HepG2 (cell line): ENCODE data around the gene HYAL1. TPM values are rescaled to one million over a fixed set of nuclear protein-coding genes. Genes with fewer than 3 reads are reported as not detected.
A peak's percentile ranks its signal among the peaks of the same experiment; 100 is the strongest.

Experiments used
- AKAP8 ChIP-seq: sonication (generic); formaldehyde crosslinking; IDR thresholded peaks from 2 replicates; pipeline ENCODE4 v1.5.1; 2020; ENCODE audit warnings: mild to moderate bottlenecking, missing genetic modification reagents
- ATAD3A ChIP-seq: sonication (generic); formaldehyde crosslinking; IDR thresholded peaks from 2 replicates; pipeline ENCODE4 v1.4.0; 2020; ENCODE audit warnings: missing genetic modification reagents
- FOSL2 ChIP-seq: sonication (generic); formaldehyde crosslinking; IDR thresholded peaks from 2 replicates; pipeline ENCODE4 v1.4.0; 2020; ENCODE audit warnings: missing genetic modification reagents
- HES4 ChIP-seq: sonication (generic); formaldehyde crosslinking; IDR thresholded peaks from 2 replicates; pipeline ENCODE4 v1.9.0; 2021; ENCODE audit warnings: mild to moderate bottlenecking, missing genetic modification reagents, borderline replicate concordance
- HNRNPUL1 ChIP-seq: fragments of 200-400 bp; formaldehyde crosslinking; IDR thresholded peaks from 2 replicates; pipeline ENCODE4 v1.6.1; 2017; ENCODE audit warnings: low read depth, mild to moderate bottlenecking, low read length, moderate library complexity
- JUND ChIP-seq: sonication (generic); formaldehyde crosslinking; IDR thresholded peaks from 2 replicates; pipeline ENCODE4 v1.8.0; 2022; ENCODE audit warnings: mild to moderate bottlenecking, missing genetic modification reagents
- KDM5A ChIP-seq: fragments of 200-600 bp; sonication (generic); IDR thresholded peaks from 2 replicates; pipeline ENCODE4 v1.7.0; 2018; ENCODE audit warnings: antibody characterized with exemption, mild to moderate bottlenecking, low read length, borderline replicate concordance
- MAFF ChIP-seq: IDR thresholded peaks from 2 replicates; pipeline ENCODE4 v1.6.1; 2011; ENCODE audit warnings: low read depth, low read length, improper control_type of control experiment
- PAF1 ChIP-seq: IDR thresholded peaks from 2 replicates; pipeline ENCODE4 v1.6.1; 2016; ENCODE audit warnings: missing genetic modification reagents, missing compliant biosample characterization
- POGZ ChIP-seq: sonication (generic); formaldehyde crosslinking; IDR thresholded peaks from 2 replicates; pipeline ENCODE4 v1.4.0; 2020; ENCODE audit warnings: mild to moderate bottlenecking, missing genetic modification reagents
- PREB ChIP-seq: sonication (generic); formaldehyde crosslinking; IDR thresholded peaks from 2 replicates; pipeline ENCODE4 v1.4.0; 2020; ENCODE audit warnings: missing genetic modification reagents
- SALL1 ChIP-seq: sonication (generic); formaldehyde crosslinking; IDR thresholded peaks from 2 replicates; pipeline ENCODE4 v1.8.0; 2022; ENCODE audit warnings: mild to moderate bottlenecking, missing genetic modification reagents
- SIX1 ChIP-seq: sonication (generic); formaldehyde crosslinking; IDR thresholded peaks from 2 replicates; pipeline ENCODE4 v1.4.0; 2020; ENCODE audit warnings: missing genetic modification reagents, borderline replicate concordance
- SOX5 ChIP-seq: IDR thresholded peaks from 2 replicates; pipeline ENCODE4 v1.6.1; 2016; ENCODE audit warnings: borderline replicate concordance
- SP4 ChIP-seq: sonication (generic); formaldehyde crosslinking; IDR thresholded peaks from 2 replicates; pipeline ENCODE4 v1.8.1; 2023; ENCODE audit warnings: mild to moderate bottlenecking, missing genetic modification reagents
- TAF1 ChIP-seq: sonication (generic); formaldehyde crosslinking; IDR thresholded peaks from 2 replicates; pipeline ENCODE4 v1.4.0; 2020; ENCODE audit warnings: missing genetic modification reagents
- ZBTB4 ChIP-seq: sonication (generic); formaldehyde crosslinking; IDR thresholded peaks from 2 replicates; pipeline ENCODE4 v1.4.0; 2020; ENCODE audit warnings: missing genetic modification reagents, mild to moderate bottlenecking, borderline replicate concordance
- ZBTB7B ChIP-seq: sonication (generic); formaldehyde crosslinking; IDR thresholded peaks from 2 replicates; pipeline ENCODE4 v1.4.0; 2020; ENCODE audit warnings: missing genetic modification reagents
- ZNF33A ChIP-seq: sonication (generic); formaldehyde crosslinking; IDR thresholded peaks from 2 replicates; pipeline ENCODE4 v1.5.1; 2020; ENCODE audit warnings: missing genetic modification reagents, mild to moderate bottlenecking, moderate library complexity, borderline replicate concordance
- ZNF572 ChIP-seq: sonication (generic); formaldehyde crosslinking; IDR thresholded peaks from 2 replicates; pipeline ENCODE4 v1.5.1; 2020; ENCODE audit warnings: mild to moderate bottlenecking, missing genetic modification reagents
- ZNF577 ChIP-seq: sonication (generic); formaldehyde crosslinking; IDR thresholded peaks from 2 replicates; pipeline ENCODE4 v1.4.0; 2020; ENCODE audit warnings: mild to moderate bottlenecking, low read depth, missing genetic modification reagents, borderline replicate concordance
- ZNF589 ChIP-seq: sonication (generic); formaldehyde crosslinking; conservative IDR thresholded peaks from 2 replicates; pipeline ENCODE4 v1.8.0; 2022; ENCODE audit warnings: mild to moderate bottlenecking, moderate library complexity, missing genetic modification reagents
- ZXDC ChIP-seq: sonication (generic); formaldehyde crosslinking; IDR thresholded peaks from 2 replicates; pipeline ENCODE4 v1.5.0; 2020; ENCODE audit warnings: mild to moderate bottlenecking, missing genetic modification reagents
- polyA plus RNA-seq, 8 experiments: library from polyadenylated mRNA; depleted of rRNA in 3 of 8; stranded (reverse) in 7 of 8; unstranded in 1 of 8; fragments of >200 nt; fragmentation: Illumina TruSeq in 4 of 8; extraction: Trizol in 4 of 8; gene quantifications; 2 replicates each; pipeline versions ENCODE4 v1.2.1 to v1.2.3, GENCODE V29; 2011 to 2016; ENCODE audit warnings: low read depth in 4 of 8, missing spikeins in 1 of 8, mixed read lengths in 1 of 8; ENCODE audit not compliant: insufficient read depth in 1 of 8
- total RNA-seq, 5 experiments: library from RNA; depleted of rRNA; stranded (reverse); fragments of >200 nt; fragmentation: Illumina TruSeq; extraction: Trizol; gene quantifications; 2 replicates each; pipeline ENCODE4 v1.2.3, GENCODE V29; 2016; ENCODE audit warnings: low read depth in 1 of 5

Gene HYAL1
- total and polyA plus RNA-seq, 2 of the 13 experiments (the other 11 are each of a cell fraction or from before 2014, with no cell fraction given), result 76.5 to 193 TPM

GRCh38 chr3:50302095-50303012 is 1.0 kb downstream of the HYAL1 start (continued):
- TF ChIP-seq SALL1 (CRISPR knock-in tag) (no peak; the same call in 1 of the 2 replicates), ZNF33A (CRISPR knock-in tag) (no peak), SOX5 (no peak), JUND (CRISPR knock-in tag) (no peak), PREB (no peak), KDM5A (peak; percentile 20; the same call in 1 of the 2 replicates), HNRNPUL1 (no peak), FOSL2 (CRISPR knock-in tag) (no peak), SIX1 (CRISPR knock-in tag) (no peak), MAFF (no peak), ZBTB7B (CRISPR knock-in tag) (no peak; the same call in 1 of the 2 replicates), ZXDC (CRISPR knock-in tag) (peak; percentile 33), SP4 (CRISPR knock-in tag) (peak; percentile 68; the same call in 1 of the 2 replicates), ZNF577 (CRISPR knock-in tag) (no peak), TAF1 (CRISPR knock-in tag) (no peak), HES4 (CRISPR knock-in tag) (no peak), AKAP8 (CRISPR knock-in tag) (peak; percentile 18; the same call in 1 of the 2 replicates), ZNF589 (no peak), ATAD3A (CRISPR knock-in tag) (no peak), ZNF572 (no peak; the same call in 1 of the 2 replicates), PAF1 (CRISPR knock-in tag) (no peak), ZBTB4 (CRISPR knock-in tag) (0 out of 2 replicates have a peak, but pooled peaks have one; percentile 1), POGZ (CRISPR knock-in tag) (no peak)
